ENCODE results near the gene LYRM1. TPM values are rescaled to one million over a fixed set of nuclear protein-coding genes. Genes with fewer than 3 reads are reported as not detected.

Gene LYRM1, protein sequence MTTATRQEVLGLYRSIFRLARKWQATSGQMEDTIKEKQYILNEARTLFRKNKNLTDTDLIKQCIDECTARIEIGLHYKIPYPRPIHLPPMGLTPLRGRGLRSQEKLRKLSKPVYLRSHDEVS
- total RNA-seq (2021; fragmentation: NEBNext Ultra II Directional; extraction: Animal tissue kit (Norgen Biotek cat#: 25700)), result 13.4 and 14.2 TPM in 2 replicates
- 8.1 and 11.6 TPM in 2 replicates for polyA plus RNA-seq (2011; rRNA removed)
- 19.4 TPM for polyA plus RNA-seq (2011; cell fraction: cytosol; rRNA removed)
- 8.4 TPM for polyA plus RNA-seq (2011; cell fraction: nucleus; rRNA removed)
- 15.8 to 19.1 TPM (median 17.7 TPM) in 4 replicates for polyA plus RNA-seq (2012, experiment 1 of 2)
- 2.6 TPM for polyA plus RNA-seq (2012, experiment 2 of 2)
- polyA plus RNA-seq (2013, experiment 1 of 2), result 15.8 TPM
- 13.6 TPM for polyA plus RNA-seq (2013, experiment 2 of 2)
- polyA minus RNA-seq (2011; rRNA and poly(A)+ RNA removed), result 6.2 and 8.0 TPM in 2 replicates
- polyA minus RNA-seq (2011; cell fraction: cytosol; rRNA and poly(A)+ RNA removed), result 10.1 TPM
- polyA minus RNA-seq (2011; cell fraction: nucleus; rRNA and poly(A)+ RNA removed), result 7.5 TPM
- long read RNA-seq, experiment 1, partial matches to known transcripts, result 6 of 12 reads
- long read RNA-seq, experiment 1, other reads (novel, unspliced or antisense), result 2 of 12 reads
- long read RNA-seq, experiment 2, partial matches to known transcripts, result 0 of 5 reads
- long read RNA-seq, experiment 2, other reads (novel, unspliced or antisense), result 1 of 5 reads

DNA sequence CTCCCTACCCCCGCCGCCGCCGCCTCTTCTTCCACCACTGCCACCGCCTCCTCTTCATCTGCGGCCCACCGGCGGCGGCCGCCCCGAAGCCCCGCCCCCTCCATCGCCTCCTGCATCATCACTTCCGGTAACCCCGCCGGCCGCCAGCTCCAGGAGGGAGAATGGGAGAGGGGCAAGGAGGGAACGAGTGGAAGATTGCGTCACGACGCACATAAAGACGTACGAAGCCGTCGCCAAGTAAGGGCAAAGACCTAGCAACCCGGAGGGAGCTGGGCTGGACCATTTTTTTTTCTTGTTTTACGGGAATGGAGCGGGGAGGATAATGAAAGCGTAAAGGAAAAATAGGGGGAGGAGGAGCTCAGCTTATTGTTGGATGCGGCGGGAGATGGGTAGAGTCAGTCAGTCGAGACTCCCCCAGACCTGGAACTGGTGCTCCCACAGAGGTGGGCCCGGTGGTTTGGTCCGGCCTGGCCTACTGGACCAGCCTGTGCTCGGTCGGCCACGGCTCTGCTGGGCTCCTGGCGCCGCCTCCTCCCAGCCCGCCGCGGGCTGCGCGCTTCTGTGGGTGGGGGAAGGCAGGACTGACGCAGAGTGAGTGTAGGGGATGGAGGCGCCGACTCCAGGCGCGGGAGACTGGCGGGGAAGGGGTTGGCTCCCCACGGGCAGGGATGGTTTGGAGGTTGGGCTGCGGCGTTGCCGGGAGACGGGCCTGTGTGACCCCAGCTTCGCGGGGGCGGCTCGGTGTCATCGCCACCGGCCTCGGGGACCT is at the start of gene LYRM1, which contains the start of gene DCUN1D3:
LYRM1 (plus strand) TSS at position 473 of the 769 bp plus-strand sequence. CDS start 14,785 bp downstream, outside the sequence.
DCUN1D3 (minus strand) TSS at position 60 of the 769 bp plus-strand sequence. CDS start 37,820 bp downstream, outside the sequence.
- Histone ChIP-seq H4K91ac (replicated peaks; ENCODE audit: insufficient read length, low read length) (peak within 1 kb of the TSS; percentile 34), H2AK5ac (ENCODE audit: low read depth, low read length) (no peak within 1 kb of the TSS), H3K4me2 (ENCODE audit: insufficient read depth in 1 of 2, low read depth in 2 of 2, low read length in 2 of 2) (peak within 1 kb of the TSS; percentile 89 to 97), H2BK12ac (ENCODE audit: low read depth, low read length) (peak within 1 kb of the TSS; percentile 90), H2AFZ (ENCODE audit: low read length) (peak within 1 kb of the TSS; percentile 68), H2BK5ac (ENCODE audit: low read depth, low read length) (peak within 1 kb of the TSS; percentile 93), H3K23ac (ENCODE audit: insufficient read length) (no peak within 1 kb of the TSS), H3K79me1 (ENCODE audit: low read depth, low read length) (peaks cover 2% of the 10 kb centered on the region), H2BK120ac (replicated peaks; ENCODE audit: low read depth, low read length) (no peak within 1 kb of the TSS), H2BK20ac (ENCODE audit: low read length) (no peak within 1 kb of the TSS), H3K27ac (ENCODE audit: low read depth, low read length) (peak within 1 kb of the TSS; percentile 97), H4K8ac (ENCODE audit: extremely low read depth, insufficient read depth, low read length) (peak within 1 kb of the TSS; percentile 96; the same call in 1 of the 2 replicates), H3K27me3 (replicated peaks in 1 of 4; ENCODE audit: control insufficient read depth in 3 of 4, extremely low read depth in 1 of 4, insufficient read depth in 3 of 4, low read length in 3 of 4) (no peaks in the 10 kb centered on the region), H3K14ac (ENCODE audit: insufficient read length) (no peak within 1 kb of the TSS), H3K79me2 (ENCODE audit: control insufficient read depth in 1 of 2, insufficient read depth in 2 of 2, low read length in 2 of 2) (peaks cover 6 to 61% of the 10 kb centered on the region in 2 experiments; a peak in 2 of 4 replicates), H3K4me3 (ENCODE audit: extremely low read depth in 1 of 4, insufficient read depth in 2 of 4, low read depth in 3 of 4, low read length in 4 of 4) (peak within 1 kb of the TSS; percentile 86 to 96 (median 90)), H3K23me2 (ENCODE audit: low read depth, low read length) (peaks cover 6% of the 10 kb centered on the region; the same call in 1 of the 2 replicates), H2BK15ac (ENCODE audit: low read length) (no peak within 1 kb of the TSS), H4K5ac (ENCODE audit: insufficient read length, low read depth, low read length) (peak within 1 kb of the TSS; percentile 53), H3K56ac (replicated peaks; ENCODE audit: insufficient read length, low read depth, low read length) (peak within 1 kb of the TSS; percentile 36), H3K4ac (replicated peaks; ENCODE audit: insufficient read length, low read depth, low read length) (no peak within 1 kb of the TSS), H3K4me1 (replicated peaks in 1 of 4; ENCODE audit: control insufficient read depth in 3 of 4, insufficient read depth in 4 of 4, low read length in 3 of 4) (peaks cover 0 to 9% (median 3%) of the 10 kb centered on the region in 4 experiments; a peak in 3 of 7 replicates), H3K9me3 (ENCODE audit: insufficient read depth in 2 of 2, low read depth in 1 of 2, low read length in 1 of 2) (no peaks in the 10 kb centered on the region), H3K36me3 (ENCODE audit: control insufficient read depth in 2 of 4, insufficient read depth in 4 of 4, low read length in 3 of 4) (peaks cover 0 to 11% (median 4%) of the 10 kb centered on the region in 4 experiments; a peak in 4 of 8 replicates), H3K9ac (replicated peaks in 1 of 4; ENCODE audit: extremely low read depth in 1 of 4, low read depth in 3 of 4, low read length in 3 of 4) (peak within 1 kb of the TSS; percentile 89 to 98 (median 96)), H4K20me1 (replicated peaks in 1 of 2; ENCODE audit: control insufficient read depth in 1 of 2, insufficient read depth in 2 of 2, low read length in 2 of 2) (no peaks in the 10 kb centered on the region), H3K18ac (ENCODE audit: extremely low read depth, low read length) (peak within 1 kb of the TSS; percentile 89)
- FAIRE-seq (no peak), DNase-seq (ENCODE audit: low read depth in 1 of 2, low spot score in 2 of 2) (peak; percentile 91 to 94)
- CTCF ChIA-PET (ENCODE audit: partially characterized antibody), result interaction anchor here (0.7 to 1.0 kb wide), 4 partner anchors 13 to 183 kb away, joined by 3 read pairs; no protein-coding TSS in a partner anchor
- WGBS, 2 experiments (ENCODE audit: extremely low coverage in 1 of 2, insufficient coverage in 1 of 2, insufficient read length in 1 of 2, insufficient replicate concordance in 2 of 2, low coverage in 1 of 2, low lambda C conversion rate in 2 of 2, missing lambda C conversion rate in 1 of 2), result 1% methylated on average over 36 of the region's 62 CpGs; no CpG with 5 or more reads in 1 of the 2 experiments
- POLR2A ChIA-PET (ENCODE audit: partially characterized antibody), result interaction anchor here (0.6 to 2.9 kb wide), 20 partner anchors 9 to 149 kb away, joined by 3 to 16 read pairs (median 3); partner anchors contain the start of genes ERI2 and REXO5
- TF ChIP-seq TCF12 (IDR thresholded peaks at IDR 0.05; ENCODE audit: low read depth, low read length) (no peak), SIX5 (IDR thresholded peaks at IDR 0.05; ENCODE audit: low read depth, low read length) (peak; percentile 45; the same call in 1 of the 2 replicates), GABPA (IDR thresholded peaks at IDR 0.05; ENCODE audit: borderline replicate concordance, insufficient read depth, low read length) (no peak), TEAD4 (IDR thresholded peaks at IDR 0.05; ENCODE audit: low read depth, low read length) (no peak), NRF1 (IDR thresholded peaks at IDR 0.05; ENCODE audit: low read depth, low read length) (no peak), JUND (IDR thresholded peaks at IDR 0.05; ENCODE audit: low read length) (peak; percentile 95), SRF (IDR thresholded peaks at IDR 0.05; ENCODE audit: low read depth, low read length) (peak; percentile 75; the same call in 1 of the 2 replicates), HDAC6 (IDR thresholded peaks at IDR 0.05; ENCODE audit: low read depth, low read length) (no peak)
